ENCODE measurements around the gene PTGDR2. TPM values are rescaled to one million over a fixed set of nuclear protein-coding genes. Genes with fewer than 3 reads are reported as not detected.

Gene PTGDR2
- polyA plus RNA-seq, 2 of the 4 experiments (the other 2 are of a cell fraction): 0.09 to 0.19 TPM

DNA sequence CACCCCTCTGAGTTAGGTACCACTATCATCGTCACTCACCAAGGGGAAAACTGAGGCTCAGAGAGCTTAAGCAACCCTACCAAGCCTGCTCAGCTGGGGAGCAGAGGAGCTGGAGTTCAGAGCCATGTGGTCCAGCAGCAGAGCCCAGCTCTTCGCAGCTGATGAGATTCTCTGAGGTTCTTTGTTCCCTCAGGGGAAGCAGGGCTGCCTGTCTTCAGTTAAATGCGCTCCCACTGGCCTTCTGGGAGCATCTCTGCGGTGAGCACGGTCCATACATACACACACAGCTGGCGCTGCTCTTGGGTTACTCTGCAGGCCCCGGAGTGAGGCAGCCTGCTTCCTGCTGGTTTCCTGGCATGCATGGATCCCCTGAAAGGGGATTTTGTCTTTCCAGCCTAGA is 5.2 kb upstream of the PTGDR2 start:
- TF ChIP-seq EHF (CRISPR knock-in tag; IDR thresholded peaks at IDR 0.05) (no peak), GATA3 (IDR thresholded peaks at IDR 0.05; ENCODE audit: borderline replicate concordance) (no peak)
- H3K4me3 ChIP-seq: no peak overlapping the region
- ChIA-PET CTCF (interaction anchor here (0.9 to 1.5 kb wide), 2 partner anchors 30 to 39 kb away, joined by 3 to 6 read pairs; no protein-coding TSS in a partner anchor), POLR2A (no interaction called here)
- DNase-seq (ENCODE audit: low read depth in 1 of 2, low spot score in 1 of 2): no peak
- H3K9me3 ChIP-seq: no peaks in the 10 kb centered on the region
- FAIRE-seq: no peak
- H3K4me2 ChIP-seq: no peak overlapping the region
- no peak for ATAC-seq
- H3K27ac ChIP-seq: no peak overlapping the region
- H3K4me1 ChIP-seq: no peaks in the 10 kb centered on the region
- WGBS (ENCODE audit: missing lambda C conversion rate): 94% methylated on average over 6 of the region's 7 CpGs

DNA sequence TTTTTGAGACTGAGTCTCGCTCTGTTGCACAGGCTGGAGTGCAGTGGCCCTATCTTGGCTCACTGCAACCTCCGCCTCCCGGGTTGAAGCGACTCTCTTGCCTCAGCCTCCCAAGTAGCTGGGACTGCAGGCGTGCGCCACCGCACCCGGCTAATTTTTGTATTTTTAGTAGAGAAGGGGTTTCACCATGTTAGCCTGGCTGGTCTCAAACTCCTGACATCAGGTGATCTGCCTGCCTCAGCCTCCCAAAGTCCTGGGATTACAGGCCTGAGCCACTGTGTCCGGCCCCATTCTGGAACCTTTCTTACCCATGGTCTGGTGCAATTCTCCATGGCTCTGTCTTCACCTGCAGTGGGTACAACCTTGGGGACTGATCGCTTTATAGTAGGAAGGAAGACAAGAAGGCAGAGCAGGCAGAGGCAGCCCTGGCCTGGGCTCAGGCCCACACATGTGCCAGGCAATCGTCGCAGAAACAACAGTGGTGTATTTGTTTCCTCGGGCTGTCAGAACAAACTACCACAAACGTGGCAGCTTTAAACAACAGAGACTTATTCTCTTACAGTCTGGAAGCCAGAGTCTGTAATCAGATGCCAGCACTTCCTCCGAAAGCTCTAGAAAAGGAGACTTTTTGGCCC is 4.0 kb upstream of the PTGDR2 start:
- CTCF ChIA-PET: interaction anchor here (1.3 to 1.5 kb wide), 2 partner anchors 29 to 40 kb away, joined by 3 to 6 read pairs; no protein-coding TSS in a partner anchor
- Histone ChIP-seq H3K4me3 (no peak overlapping the region), H3K4me1 (no peaks in the 10 kb centered on the region), H3K9me3 (no peaks in the 10 kb centered on the region), H3K4me2 (no peak overlapping the region), H3K27ac (no peak overlapping the region)
- no peak for TF ChIP-seq HOXB13 (CRISPR knock-in tag; IDR thresholded peaks at IDR 0.05; ENCODE audit: low read depth)
- no peak for TF ChIP-seq POLR2A (IDR thresholded peaks at IDR 0.05; ENCODE audit: low read length)
- TF ChIP-seq HEYL (CRISPR knock-in tag; IDR thresholded peaks at IDR 0.05): no peak
- TF ChIP-seq, protein P1, sequence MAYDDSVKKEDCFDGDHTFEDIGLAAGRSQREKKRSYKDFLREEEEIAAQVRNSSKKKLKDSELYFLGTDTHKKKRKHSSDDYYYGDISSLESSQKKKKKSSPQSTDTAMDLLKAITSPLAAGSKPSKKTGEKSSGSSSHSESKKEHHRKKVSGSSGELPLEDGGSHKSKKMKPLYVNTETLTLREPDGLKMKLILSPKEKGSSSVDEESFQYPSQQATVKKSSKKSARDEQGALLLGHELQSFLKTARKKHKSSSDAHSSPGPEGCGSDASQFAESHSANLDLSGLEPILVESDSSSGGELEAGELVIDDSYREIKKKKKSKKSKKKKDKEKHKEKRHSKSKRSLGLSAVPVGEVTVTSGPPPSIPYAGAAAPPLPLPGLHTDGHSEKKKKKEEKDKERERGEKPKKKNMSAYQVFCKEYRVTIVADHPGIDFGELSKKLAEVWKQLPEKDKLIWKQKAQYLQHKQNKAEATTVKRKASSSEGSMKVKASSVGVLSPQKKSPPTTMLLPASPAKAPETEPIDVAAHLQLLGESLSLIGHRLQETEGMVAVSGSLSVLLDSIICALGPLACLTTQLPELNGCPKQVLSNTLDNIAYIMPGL (CRISPR knock-in tag; IDR thresholded peaks at IDR 0.05; ENCODE audit: borderline replicate concordance): no peak
- TF ChIP-seq, protein P2, sequence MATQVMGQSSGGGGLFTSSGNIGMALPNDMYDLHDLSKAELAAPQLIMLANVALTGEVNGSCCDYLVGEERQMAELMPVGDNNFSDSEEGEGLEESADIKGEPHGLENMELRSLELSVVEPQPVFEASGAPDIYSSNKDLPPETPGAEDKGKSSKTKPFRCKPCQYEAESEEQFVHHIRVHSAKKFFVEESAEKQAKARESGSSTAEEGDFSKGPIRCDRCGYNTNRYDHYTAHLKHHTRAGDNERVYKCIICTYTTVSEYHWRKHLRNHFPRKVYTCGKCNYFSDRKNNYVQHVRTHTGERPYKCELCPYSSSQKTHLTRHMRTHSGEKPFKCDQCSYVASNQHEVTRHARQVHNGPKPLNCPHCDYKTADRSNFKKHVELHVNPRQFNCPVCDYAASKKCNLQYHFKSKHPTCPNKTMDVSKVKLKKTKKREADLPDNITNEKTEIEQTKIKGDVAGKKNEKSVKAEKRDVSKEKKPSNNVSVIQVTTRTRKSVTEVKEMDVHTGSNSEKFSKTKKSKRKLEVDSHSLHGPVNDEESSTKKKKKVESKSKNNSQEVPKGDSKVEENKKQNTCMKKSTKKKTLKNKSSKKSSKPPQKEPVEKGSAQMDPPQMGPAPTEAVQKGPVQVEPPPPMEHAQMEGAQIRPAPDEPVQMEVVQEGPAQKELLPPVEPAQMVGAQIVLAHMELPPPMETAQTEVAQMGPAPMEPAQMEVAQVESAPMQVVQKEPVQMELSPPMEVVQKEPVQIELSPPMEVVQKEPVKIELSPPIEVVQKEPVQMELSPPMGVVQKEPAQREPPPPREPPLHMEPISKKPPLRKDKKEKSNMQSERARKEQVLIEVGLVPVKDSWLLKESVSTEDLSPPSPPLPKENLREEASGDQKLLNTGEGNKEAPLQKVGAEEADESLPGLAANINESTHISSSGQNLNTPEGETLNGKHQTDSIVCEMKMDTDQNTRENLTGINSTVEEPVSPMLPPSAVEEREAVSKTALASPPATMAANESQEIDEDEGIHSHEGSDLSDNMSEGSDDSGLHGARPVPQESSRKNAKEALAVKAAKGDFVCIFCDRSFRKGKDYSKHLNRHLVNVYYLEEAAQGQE (IDR thresholded peaks at IDR 0.05): no peak
- no peak for FAIRE-seq
- no peak for DNase-seq (ENCODE audit: low read depth in 1 of 2, low spot score in 1 of 2)
- POLR2A ChIA-PET: no interaction called here
- ATAC-seq: no peak
- 80% methylated on average over 15 of the region's 15 CpGs for WGBS (ENCODE audit: missing lambda C conversion rate)

DNA sequence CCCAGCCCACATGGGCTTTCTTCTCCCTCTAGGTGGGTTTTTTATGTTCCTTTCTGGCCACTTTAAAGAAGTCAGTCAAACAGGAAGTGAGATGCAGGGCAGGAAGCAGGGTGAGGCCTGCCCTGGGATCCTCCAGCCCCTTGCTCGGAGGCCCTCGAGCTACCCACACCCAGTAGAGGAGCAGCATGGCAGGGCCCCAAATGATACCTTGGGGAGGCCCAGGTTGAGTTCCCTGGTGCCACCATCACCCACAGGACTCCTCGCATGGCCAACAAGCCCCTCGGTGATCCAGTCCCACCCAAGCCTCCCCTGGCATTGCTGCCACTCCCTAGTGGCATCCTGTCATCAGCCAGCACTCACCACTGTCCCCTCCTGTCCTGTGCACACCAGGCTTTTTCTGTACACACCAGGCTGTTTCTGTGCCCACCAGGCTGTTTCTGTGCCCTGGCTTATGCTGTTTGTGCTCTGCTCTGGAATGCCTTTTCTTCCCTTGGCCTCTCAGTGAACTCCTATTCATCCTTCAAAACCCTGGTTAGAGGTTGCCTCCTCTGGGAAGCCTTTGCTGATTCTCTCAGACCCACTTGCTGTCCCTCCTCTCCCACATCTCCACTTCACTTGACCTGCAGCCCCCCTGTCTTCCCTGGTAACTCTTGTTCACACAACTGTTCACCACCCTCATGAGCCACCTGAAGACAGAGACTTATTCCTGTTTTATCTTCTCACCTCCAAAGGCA is 3.1 kb upstream of the PTGDR2 start:
- H3K4me3 ChIP-seq: no peak overlapping the region
- no peak for TF ChIP-seq POLR2AphosphoS2 (conservative IDR thresholded peaks at IDR 0.05; ENCODE audit: low read length)
- TF ChIP-seq FOSB (CRISPR knock-in tag; IDR thresholded peaks at IDR 0.05): no peak
- no peak for TF ChIP-seq KDM5A (IDR thresholded peaks at IDR 0.05)
- TF ChIP-seq, protein P3, sequence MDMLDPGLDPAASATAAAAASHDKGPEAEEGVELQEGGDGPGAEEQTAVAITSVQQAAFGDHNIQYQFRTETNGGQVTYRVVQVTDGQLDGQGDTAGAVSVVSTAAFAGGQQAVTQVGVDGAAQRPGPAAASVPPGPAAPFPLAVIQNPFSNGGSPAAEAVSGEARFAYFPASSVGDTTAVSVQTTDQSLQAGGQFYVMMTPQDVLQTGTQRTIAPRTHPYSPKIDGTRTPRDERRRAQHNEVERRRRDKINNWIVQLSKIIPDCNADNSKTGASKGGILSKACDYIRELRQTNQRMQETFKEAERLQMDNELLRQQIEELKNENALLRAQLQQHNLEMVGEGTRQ (IDR thresholded peaks at IDR 0.05): no peak
- no peak for TF ChIP-seq ZFP36 (IDR thresholded peaks at IDR 0.05; ENCODE audit: borderline replicate concordance, partially characterized antibody)
- TF ChIP-seq TP53 (CRISPR knock-in tag; IDR thresholded peaks at IDR 0.05): no peak
- no peak for TF ChIP-seq SREBF2 (IDR thresholded peaks at IDR 0.05)
- no peak for TF ChIP-seq MYC (IDR thresholded peaks at IDR 0.05; ENCODE audit: borderline replicate concordance, low read length)
- no peak for TF ChIP-seq RNF2 (IDR thresholded peaks at IDR 0.05; ENCODE audit: borderline replicate concordance, low read depth)
- no peak for TF ChIP-seq HOXB13 (CRISPR knock-in tag; IDR thresholded peaks at IDR 0.05; ENCODE audit: low read depth)
- no peak for TF ChIP-seq TFCP2L1 (CRISPR knock-in tag; IDR thresholded peaks at IDR 0.05)
- TF ChIP-seq CBX8 (IDR thresholded peaks at IDR 0.05): no peak
- TF ChIP-seq, protein P4, sequence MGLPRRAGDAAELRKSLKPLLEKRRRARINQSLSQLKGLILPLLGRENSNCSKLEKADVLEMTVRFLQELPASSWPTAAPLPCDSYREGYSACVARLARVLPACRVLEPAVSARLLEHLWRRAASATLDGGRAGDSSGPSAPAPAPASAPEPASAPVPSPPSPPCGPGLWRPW (IDR thresholded peaks at IDR 0.05): no peak
- no peak for TF ChIP-seq GATA3 (IDR thresholded peaks at IDR 0.05; ENCODE audit: borderline replicate concordance)
- no peak for TF ChIP-seq EP300 (IDR thresholded peaks at IDR 0.05)
- TF ChIP-seq, protein P5, sequence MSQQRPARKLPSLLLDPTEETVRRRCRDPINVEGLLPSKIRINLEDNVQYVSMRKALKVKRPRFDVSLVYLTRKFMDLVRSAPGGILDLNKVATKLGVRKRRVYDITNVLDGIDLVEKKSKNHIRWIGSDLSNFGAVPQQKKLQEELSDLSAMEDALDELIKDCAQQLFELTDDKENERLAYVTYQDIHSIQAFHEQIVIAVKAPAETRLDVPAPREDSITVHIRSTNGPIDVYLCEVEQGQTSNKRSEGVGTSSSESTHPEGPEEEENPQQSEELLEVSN (IDR thresholded peaks at IDR 0.05; ENCODE audit: borderline replicate concordance, low read depth): no peak
- TF ChIP-seq FOSL2 (IDR thresholded peaks at IDR 0.05): no peak
- TF ChIP-seq FOSL2 (CRISPR knock-in tag; IDR thresholded peaks at IDR 0.05): no peak
- H3K27ac ChIP-seq: no peak overlapping the region
- H3K4me2 ChIP-seq: no peak overlapping the region
- POLR2A ChIA-PET: no interaction called here
- no peaks in the 10 kb centered on the region for H3K9me3 ChIP-seq
- H3K4me1 ChIP-seq: no peaks in the 10 kb centered on the region
- FAIRE-seq: no peak
- 76% methylated on average over 4 of the region's 4 CpGs for WGBS (ENCODE audit: missing lambda C conversion rate)
- no peak for ATAC-seq
- DNase-seq (ENCODE audit: low read depth in 1 of 2, low spot score in 1 of 2): no peak
- CTCF ChIA-PET: interaction anchor here (1.3 kb wide), 1 partner anchor 40 kb away, joined by 3 read pairs; no protein-coding TSS in a partner anchor
